ENCODE measurements around the gene MAP7D2.

GRCh38 chrX:20067709-20068561 is 48.8 kb downstream of the MAP7D2 start:
- TF ChIP-seq YY1 (IDR thresholded peaks at IDR 0.05; ENCODE audit: insufficient read depth, insufficient read length) = no peak
- TF ChIP-seq ZNF274 (IDR thresholded peaks at IDR 0.05; ENCODE audit: low read depth, low read length) = no peak
